K562 (cell line): Measurements from ENCODE around the gene BLCAP. TPM values are rescaled to one million over a fixed set of nuclear protein-coding genes. Genes with fewer than 3 reads are reported as not detected.
A peak's percentile ranks its signal among the peaks of the same experiment; 100 is the strongest.

ENCODE experiments used
- ATAC-seq: fragments of 200-7000 bp; cut with Tn5 transposase; 3 replicates; pipeline ENCODE4 v1.9.1; 2020; ENCODE audit warnings: moderate library complexity
- BruUV-seq: library from RNA; stranded (reverse); fragments of 400-500 nt; replicated peaks from 2 replicates; lab custom pipeline; 2021; lab: Mats Ljungman, UMichigan
- CTCF ChIA-PET: fragments of 300-600 bp; formaldehyde crosslinking; extraction: SDS; loops from one replicate; lab custom pipeline; 2021; ENCODE audit warnings: low intra/inter-chr PET ratio; lab: Yijun Ruan, JAX
- POLR2A ChIA-PET: fragments of 300-600, 350-650 bp; sonication (Branson Sonifier 250); formaldehyde crosslinking; extraction: SDS; loops from one replicate; lab custom pipeline; 2021; ENCODE audit warnings: antibody characterized with exemption, inconsistent platforms; lab: Yijun Ruan, JAX
- DNase-seq, 4 experiments: peaks; one replicate each; pipeline versions ENCODE4 v3.0.0 to v3.0.0-alpha.2; 2011 to 2018; ENCODE audit warnings: low spot score in 3 of 4, mixed read lengths in 3 of 4; ENCODE audit errors: extremely low read depth in 1 of 4
- FAIRE-seq: peaks from 2 replicates; lab custom pipeline; 2011; peaks lifted over from hg19 to GRCh38; lab: Jason Lieb, UNC
- H2AFZ ChIP-seq: 2 replicates; pipeline ENCODE4 v1.6.0; 2011; ENCODE audit warnings: low read depth, low read length, control low read depth, inconsistent platforms
- H3K27ac ChIP-seq: fragments of 200-600 bp; 3 replicates; pipeline ENCODE4 v1.8.0; 2011; ENCODE audit warnings: low read depth, mild to moderate bottlenecking, control low read depth, inconsistent platforms, low read length, moderate library complexity, mixed read lengths; ENCODE audit errors: extremely low read depth
- H3K27me3 ChIP-seq, 2 experiments: fragments of 300-600 bp in 1 of 2; 2 replicates in 1 of 2; 3 replicates in 1 of 2; pipeline versions ENCODE4 v1.6.0 to v1.8.0; 2011; ENCODE audit warnings: inconsistent platforms in 2 of 2, low read length in 2 of 2, mild to moderate bottlenecking in 1 of 2, mixed read lengths in 1 of 2, moderate library complexity in 1 of 2; ENCODE audit not compliant: control insufficient read depth in 2 of 2, insufficient read depth in 2 of 2
- H3K36me3 ChIP-seq: fragments of 300-600 bp; 3 replicates; pipeline ENCODE4 v1.8.0; 2011; ENCODE audit warnings: mild to moderate bottlenecking, low read length, inconsistent platforms; ENCODE audit not compliant: control insufficient read depth, insufficient read depth
- H3K4me1 ChIP-seq, 2 experiments: fragments of 200-600 bp in 1 of 2; replicated peaks in 1 of 2; 2 replicates in 1 of 2; 3 replicates in 1 of 2; pipeline versions ENCODE4 v1.5.1 to v1.8.0; 2011; ENCODE audit warnings: inconsistent platforms in 2 of 2, low read length in 2 of 2, mild to moderate bottlenecking in 1 of 2, mixed read lengths in 1 of 2, moderate library complexity in 1 of 2; ENCODE audit not compliant: control insufficient read depth in 2 of 2, insufficient read depth in 2 of 2
- H3K4me2 ChIP-seq: 2 replicates; pipeline ENCODE4 v1.6.1; 2011; ENCODE audit warnings: low read length, control low read depth, inconsistent platforms, mixed read lengths; ENCODE audit not compliant: insufficient read depth
- H3K4me3 ChIP-seq: fragments of 200-600 bp; sonication (generic), shearing (Covaris generic); 2 replicates; pipeline ENCODE4 v1.5.1; 2016; ENCODE audit warnings: control low read depth, inconsistent platforms
- H3K79me2 ChIP-seq: fragments of 200-600 bp; 3 replicates; pipeline ENCODE4 v1.8.0; 2011; ENCODE audit warnings: low read length, inconsistent platforms; ENCODE audit not compliant: control insufficient read depth, insufficient read depth
- H3K9ac ChIP-seq, 2 experiments: 2 replicates each; pipeline versions ENCODE4 v1.6.0 to v1.6.1; 2011; ENCODE audit warnings: low read depth in 2 of 2, low read length in 2 of 2, control low read depth in 1 of 2, inconsistent platforms in 1 of 2, mild to moderate bottlenecking in 1 of 2, mixed read lengths in 1 of 2; ENCODE audit not compliant: insufficient read depth in 1 of 2
- H3K9me1 ChIP-seq: one replicate; pipeline ENCODE4 v1.6.0; 2011; ENCODE audit warnings: inconsistent platforms, mild to moderate bottlenecking, low read length, moderate library complexity; ENCODE audit not compliant: control insufficient read depth, insufficient read depth
- H3K9me3 ChIP-seq: replicated peaks from 2 replicates; pipeline ENCODE4 v1.5.1; 2011; ENCODE audit warnings: low read depth, low read length, inconsistent platforms; ENCODE audit not compliant: control insufficient read depth, insufficient read depth
- H4K20me1 ChIP-seq: replicated peaks from 2 replicates; pipeline ENCODE4 v1.6.1; 2011; ENCODE audit warnings: low read length, inconsistent platforms, mixed read lengths; ENCODE audit not compliant: control insufficient read depth, insufficient read depth
- ARID1B ChIP-seq: fragments of 450-650 bp; IDR thresholded peaks from 2 replicates; pipeline ENCODE4 v1.6.1; 2016; ENCODE audit warnings: antibody characterized with exemption, mild to moderate bottlenecking, inconsistent platforms
- ATF7 ChIP-seq: fragments of 450-650 bp; IDR thresholded peaks from 2 replicates; pipeline ENCODE4 v1.7.1; 2014; ENCODE audit warnings: mild to moderate bottlenecking, moderate library complexity
- CAMTA2 ChIP-seq: fragments of 250-450 bp; sonication (Bioruptor Pico); conservative IDR thresholded peaks from 2 replicates; pipeline ENCODE4 v1.5.1; 2022
- COPS2 ChIP-seq: fragments of 450-650 bp; conservative IDR thresholded peaks from 2 replicates; pipeline ENCODE4 v1.6.1; 2016; ENCODE audit warnings: mild to moderate bottlenecking, moderate library complexity
- LARP7 ChIP-seq: fragments of 450-650 bp; IDR thresholded peaks from 2 replicates; pipeline ENCODE4 v1.6.1; 2016
- MAFF ChIP-seq: IDR thresholded peaks from 2 replicates; pipeline ENCODE4 v1.6.1; 2012; ENCODE audit warnings: low read length, improper control_type of control experiment
- MECOM ChIP-seq: fragments of 250-450 bp; sonication (Bioruptor Pico); IDR thresholded peaks from 2 replicates; pipeline ENCODE4 v1.8.0; 2022; ENCODE audit warnings: inconsistent platforms
- MXI1 ChIP-seq: IDR thresholded peaks from 2 replicates; pipeline ENCODE4 v1.6.1; 2011; ENCODE audit warnings: low read depth, mild to moderate bottlenecking, improper control_type of control experiment, low read length
- SMARCA4 ChIP-seq: fragments of 450-650 bp; IDR thresholded peaks from 2 replicates; pipeline ENCODE4 v1.6.1; 2016
- XRCC4 ChIP-seq: IDR thresholded peaks from one replicate; pipeline ENCODE4 v1.6.1; 2011; ENCODE audit not compliant: insufficient read depth, insufficient read length; ENCODE audit errors: extremely low read depth
- ZNF395 ChIP-seq: fragments of 200-800 bp; sonication (Bioruptor generic); IDR thresholded peaks from 2 replicates; pipeline ENCODE4 v1.6.1; 2017; ENCODE audit warnings: missing genetic modification characterization, missing compliant biosample characterization
- ZNF766 ChIP-seq: fragments of 200-800 bp; sonication (Bioruptor generic); conservative IDR thresholded peaks from 2 replicates; pipeline ENCODE4 v1.6.1; 2016; ENCODE audit warnings: missing genetic modification characterization, missing compliant biosample characterization
- WGBS: fragments of 100-300 bp; shearing (Covaris generic); methylation state at CpG from one replicate; pipeline ENCODE4 v1.1.6; 2016; ENCODE audit warnings: low coverage, mixed read lengths; ENCODE audit not compliant: insufficient coverage; ENCODE audit errors: missing lambda C conversion rate; 5-methylcytosine and 5-hydroxymethylcytosine counted together
- in situ Hi-C: fragments of 300-500 bp; cut with MboI; formaldehyde crosslinking; loops from 4 replicates; pipeline ENCODE4 v1.15.0; 2018; ENCODE audit warnings: inconsistent platforms, mixed read lengths
- intact Hi-C: fragments of 100-400 bp; cut with micrococcal nuclease; formaldehyde crosslinking; loops from 2 replicates; pipeline ENCODE4 v1.14.2; 2022
- polyA plus RNA-seq, 8 experiments: library from polyadenylated mRNA; depleted of rRNA in 4 of 8; stranded (reverse) in 5 of 8; unstranded in 3 of 8; fragments of >200 nt; fragmentation: Nextera tagmentation in 2 of 8; fragmentation: Illumina TruSeq in 1 of 8; extraction: Ambion mirVana in 2 of 8; extraction: Trizol in 1 of 8; gene quantifications; 2 replicates each; pipeline versions ENCODE4 v1.2.1 to v1.2.3, GENCODE V29; 2011 to 2014; ENCODE audit warnings: inconsistent platforms in 1 of 8, missing spikeins in 1 of 8
- total RNA-seq, 7 experiments: library from RNA; depleted of rRNA in 6 of 7; stranded (reverse); fragments of >200 nt in 6 of 7; fragmentation: Illumina TruSeq in 2 of 7; extraction: Trizol in 2 of 7; gene quantifications; 2 replicates each; pipeline versions ENCODE4 v1.2.1 to v1.2.3, GENCODE V29; 2011 to 2021; ENCODE audit warnings: low replicate concordance in 1 of 7
- TF ChIP-seq, protein P1 (sequence below), 2 experiments: fragments of 450-650 bp; formaldehyde crosslinking in 1 of 2; IDR thresholded peaks; 2 replicates each; pipeline versions ENCODE4 v1.4.0 to v1.6.1; 2014 to 2020; ENCODE audit warnings: mild to moderate bottlenecking in 2 of 2, borderline replicate concordance in 1 of 2, low read depth in 1 of 2

The BLCAP gene
- total and polyA plus RNA-seq, 9 of the 15 experiments (the other 6 are each of a cell fraction or from before 2014, with no cell fraction given) = 16.9 to 41.5 (median 27.6) TPM

GRCh38 chr20:37542281-37542680 is 14.6 kb upstream of the BLCAP start:
- FAIRE-seq = no peak
- no peak for TF ChIP-seq XRCC4
- TF ChIP-seq SMARCA4 = no peak
- TF ChIP-seq ZNF395 (CRISPR knock-in tag) = peak; percentile 93
- no peak for TF ChIP-seq COPS2
- peak; percentile 95 for TF ChIP-seq ZNF766 (CRISPR knock-in tag)
- TF ChIP-seq CAMTA2 (CRISPR knock-in tag) = 0 out of 2 replicates have a peak, but pooled peaks have one; percentile 64
- TF ChIP-seq MECOM (CRISPR knock-in tag) = 0 out of 2 replicates have a peak, but pooled peaks have one; percentile 57
- TF ChIP-seq ATF7 = no peak
- TF ChIP-seq, protein P1, sequence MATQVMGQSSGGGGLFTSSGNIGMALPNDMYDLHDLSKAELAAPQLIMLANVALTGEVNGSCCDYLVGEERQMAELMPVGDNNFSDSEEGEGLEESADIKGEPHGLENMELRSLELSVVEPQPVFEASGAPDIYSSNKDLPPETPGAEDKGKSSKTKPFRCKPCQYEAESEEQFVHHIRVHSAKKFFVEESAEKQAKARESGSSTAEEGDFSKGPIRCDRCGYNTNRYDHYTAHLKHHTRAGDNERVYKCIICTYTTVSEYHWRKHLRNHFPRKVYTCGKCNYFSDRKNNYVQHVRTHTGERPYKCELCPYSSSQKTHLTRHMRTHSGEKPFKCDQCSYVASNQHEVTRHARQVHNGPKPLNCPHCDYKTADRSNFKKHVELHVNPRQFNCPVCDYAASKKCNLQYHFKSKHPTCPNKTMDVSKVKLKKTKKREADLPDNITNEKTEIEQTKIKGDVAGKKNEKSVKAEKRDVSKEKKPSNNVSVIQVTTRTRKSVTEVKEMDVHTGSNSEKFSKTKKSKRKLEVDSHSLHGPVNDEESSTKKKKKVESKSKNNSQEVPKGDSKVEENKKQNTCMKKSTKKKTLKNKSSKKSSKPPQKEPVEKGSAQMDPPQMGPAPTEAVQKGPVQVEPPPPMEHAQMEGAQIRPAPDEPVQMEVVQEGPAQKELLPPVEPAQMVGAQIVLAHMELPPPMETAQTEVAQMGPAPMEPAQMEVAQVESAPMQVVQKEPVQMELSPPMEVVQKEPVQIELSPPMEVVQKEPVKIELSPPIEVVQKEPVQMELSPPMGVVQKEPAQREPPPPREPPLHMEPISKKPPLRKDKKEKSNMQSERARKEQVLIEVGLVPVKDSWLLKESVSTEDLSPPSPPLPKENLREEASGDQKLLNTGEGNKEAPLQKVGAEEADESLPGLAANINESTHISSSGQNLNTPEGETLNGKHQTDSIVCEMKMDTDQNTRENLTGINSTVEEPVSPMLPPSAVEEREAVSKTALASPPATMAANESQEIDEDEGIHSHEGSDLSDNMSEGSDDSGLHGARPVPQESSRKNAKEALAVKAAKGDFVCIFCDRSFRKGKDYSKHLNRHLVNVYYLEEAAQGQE (IDR thresholded peaks at IDR 0.05; ENCODE audit: borderline replicate concordance) = no peak
- TF ChIP-seq, protein P1 (CRISPR knock-in tag; IDR thresholded peaks at IDR 0.05; ENCODE audit: low read depth) = peak; percentile 79
- no peak for TF ChIP-seq MAFF
- no peak for TF ChIP-seq MXI1
- no peak for TF ChIP-seq ARID1B
- no peak for TF ChIP-seq LARP7

More at GRCh38 chr20:37542281-37542680, 14.6 kb upstream of the BLCAP start:
- Histone ChIP-seq H3K36me3 (no peaks in the 10 kb centered on the region), H3K9me1 (no peaks in the 10 kb centered on the region), H3K9ac (no peak overlapping the region), H3K4me1 (peaks cover 0 to 14% of the 10 kb centered on the region in 2 experiments; a peak in 3 of 5 replicates), H3K4me3 (no peak overlapping the region), H4K20me1 (no peaks in the 10 kb centered on the region; the same call in 1 of the 2 replicates), H3K9me3 (no peaks in the 10 kb centered on the region), H3K79me2 (no peaks in the 10 kb centered on the region), H3K27me3 (peaks cover 4 to 17% of the 10 kb centered on the region in 2 experiments; a peak in 4 of 5 replicates), H3K4me2 (peak overlapping the region; percentile 15; the same call in 1 of the 2 replicates), H2AFZ (peak overlapping the region; percentile 64; the same call in 1 of the 2 replicates), H3K27ac (no peak overlapping the region)
- 14% methylated on average over 6 of the region's 6 CpGs for WGBS
- BruUV-seq = no TSS peak
- ChIA-PET POLR2A (no interaction called here), CTCF (no interaction called here)
- DNase-seq = no peak
- in situ Hi-C loops (no loop called here), intact Hi-C loops (no loop called here)
- ATAC-seq = no peak
